Endothelial cell of umbilical vein (primary cell): Measurements from ENCODE around the gene MTARC2. TPM values are rescaled to one million over a fixed set of nuclear protein-coding genes. Genes with fewer than 3 reads are reported as not detected.

Experiments used
- BruUV-seq: library from RNA; stranded (reverse); fragments of 400-500 nt; replicated peaks from 2 replicates; lab custom pipeline; 2021; lab: Mats Ljungman, UMichigan
- CTCF ChIA-PET: fragments of 300-600, 350-600 bp; sonication (Branson Sonifier 250); formaldehyde crosslinking; loops from one replicate; lab custom pipeline; 2021; ENCODE audit warnings: antibody characterized with exemption, inconsistent platforms; lab: Charles Lee
- POLR2A ChIA-PET: fragments of 300-600, 350-600 bp; sonication (Branson Sonifier 250); formaldehyde crosslinking; loops from one replicate; lab custom pipeline; 2021; ENCODE audit warnings: antibody characterized with exemption, inconsistent platforms; lab: Charles Lee
- DNase-seq: peaks from one replicate; pipeline ENCODE4 v3.0.0-alpha.2; 2011; ENCODE audit warnings: low read depth, low spot score
- FAIRE-seq: peaks from 2 replicates; lab custom pipeline; 2011; peaks lifted over from hg19 to GRCh38; lab: Jason Lieb, UNC
- H2AFZ ChIP-seq: 2 replicates; pipeline ENCODE4 v1.6.0; 2012; ENCODE audit warnings: low read depth, low read length, control low read depth, inconsistent platforms
- H3K27ac ChIP-seq: 2 replicates; pipeline ENCODE4 v1.5.1; 2011; ENCODE audit warnings: low read depth, mild to moderate bottlenecking, control low read depth, low read length, moderate library complexity; ENCODE audit not compliant: insufficient read depth
- H3K27me3 ChIP-seq, 2 experiments: 2 replicates each; pipeline versions ENCODE4 v1.6.0 to v1.6.1; 2011; ENCODE audit warnings: low read length in 2 of 2, mixed read lengths in 1 of 2; ENCODE audit not compliant: control insufficient read depth in 2 of 2, insufficient read depth in 2 of 2
- H3K36me3 ChIP-seq, 2 experiments: 2 replicates in 1 of 2; 3 replicates in 1 of 2; pipeline ENCODE4 v1.5.1; 2011; ENCODE audit warnings: low read length in 2 of 2, mild to moderate bottlenecking in 1 of 2, moderate library complexity in 1 of 2; ENCODE audit not compliant: control insufficient read depth in 2 of 2, insufficient read depth in 2 of 2; ENCODE audit errors: extremely low read depth in 1 of 2
- H3K4me1 ChIP-seq: 3 replicates; pipeline ENCODE4 v1.5.1; 2011; ENCODE audit warnings: mild to moderate bottlenecking, low read length; ENCODE audit not compliant: control insufficient read depth, insufficient read depth; ENCODE audit errors: extremely low read depth
- H3K4me2 ChIP-seq: 2 replicates; pipeline ENCODE4 v1.6.1; 2011; ENCODE audit warnings: low read length, control low read depth, mixed read lengths; ENCODE audit not compliant: insufficient read depth
- H3K4me3 ChIP-seq, 3 experiments: fragments of 200-600 bp in 1 of 3; sonication (generic), shearing (Covaris generic) in 1 of 3; replicated peaks in 1 of 3; 2 replicates each; pipeline ENCODE4 v1.5.1; 2011 to 2016; ENCODE audit warnings: control low read depth in 3 of 3, low read length in 3 of 3, mild to moderate bottlenecking in 2 of 3, inconsistent platforms in 1 of 3, low read depth in 1 of 3, moderate library complexity in 1 of 3; ENCODE audit not compliant: insufficient read depth in 1 of 3
- H3K79me2 ChIP-seq: 2 replicates; pipeline ENCODE4 v1.6.0; 2012; ENCODE audit warnings: low read length, inconsistent platforms; ENCODE audit not compliant: control insufficient read depth, insufficient read depth
- H3K9ac ChIP-seq: replicated peaks from 2 replicates; pipeline ENCODE3; 2011; ENCODE audit warnings: low read length, control low read depth; ENCODE audit not compliant: insufficient read depth; ENCODE audit errors: extremely low read depth
- H3K9me1 ChIP-seq: replicated peaks from 3 replicates; pipeline ENCODE4 v1.6.0; 2011; ENCODE audit warnings: mild to moderate bottlenecking, low read length; ENCODE audit not compliant: control insufficient read depth, insufficient read depth; ENCODE audit errors: extremely low read depth
- H3K9me3 ChIP-seq: replicated peaks from 2 replicates; pipeline ENCODE4 v1.5.1; 2012; ENCODE audit warnings: low read length, inconsistent platforms; ENCODE audit not compliant: control insufficient read depth, insufficient read depth
- H4K20me1 ChIP-seq: replicated peaks from 2 replicates; pipeline ENCODE3; 2011; ENCODE audit warnings: mild to moderate bottlenecking, low read length; ENCODE audit not compliant: control insufficient read depth, insufficient read depth; ENCODE audit errors: extremely low read depth
- CTCF ChIP-seq, 2 donors: IDR thresholded peaks; 1 replicate in 1 of 2; 2 replicates in 1 of 2; pipeline ENCODE4 v1.5.1; 2011; ENCODE audit warnings: low read length in 2 of 2, mild to moderate bottlenecking in 2 of 2, moderate library complexity in 2 of 2, control low read depth in 1 of 2, inconsistent platforms in 1 of 2, low read depth in 1 of 2; ENCODE audit not compliant: insufficient read depth in 1 of 2; ENCODE audit errors: extremely low read depth in 1 of 2
- EZH2 ChIP-seq: IDR thresholded peaks from 2 replicates; pipeline ENCODE4 v1.6.1; 2012; ENCODE audit warnings: borderline replicate concordance, low read depth, mild to moderate bottlenecking, moderate library complexity, low read length, inconsistent platforms; ENCODE audit not compliant: severe bottlenecking
- FOS ChIP-seq: IDR thresholded peaks from 2 replicates; pipeline ENCODE4 v1.6.1; 2011; ENCODE audit warnings: mild to moderate bottlenecking, low read length, moderate library complexity, borderline replicate concordance; ENCODE audit not compliant: insufficient read depth
- GATA2 ChIP-seq: IDR thresholded peaks from 2 replicates; pipeline ENCODE4 v1.7.0; 2011; ENCODE audit warnings: low read depth, mild to moderate bottlenecking, moderate library complexity, mixed read lengths, low read length; ENCODE audit not compliant: insufficient read length, insufficient read depth
- JUN ChIP-seq: IDR thresholded peaks from 2 replicates; pipeline ENCODE4 v1.6.1; 2011; ENCODE audit warnings: borderline replicate concordance, low read depth; ENCODE audit not compliant: insufficient read length, insufficient read depth
- MAX ChIP-seq: IDR thresholded peaks from 2 replicates; pipeline ENCODE4 v1.6.1; 2011; ENCODE audit not compliant: insufficient read depth, insufficient read length
- MYC ChIP-seq: IDR thresholded peaks from one replicate; pipeline ENCODE4 v1.6.1; 2011; ENCODE audit warnings: mild to moderate bottlenecking, low read depth, low read length
- POLR2A ChIP-seq: IDR thresholded peaks from 2 replicates; pipeline ENCODE4 v1.6.1; 2012; ENCODE audit warnings: low read depth, mild to moderate bottlenecking, control low read depth, low read length
- POLR2AphosphoS5 ChIP-seq: IDR thresholded peaks from 2 replicates; pipeline ENCODE4 v1.6.1; 2012; ENCODE audit warnings: low read depth, mild to moderate bottlenecking, control low read depth, low read length, moderate library complexity; ENCODE audit not compliant: insufficient read depth
- dilution Hi-C: fragments of 300-500 bp; cut with MboI; formaldehyde crosslinking; loops from one replicate; pipeline ENCODE4 v1.15.0; 2019; ENCODE audit warnings: low sequenced_read_pairs; ENCODE audit not compliant: extremely low pct_ligation_motif_present
- intact Hi-C: fragments of 100-400 bp; cut with micrococcal nuclease; formaldehyde crosslinking; loops from one replicate; pipeline ENCODE4 v1.10.0; 2022
- polyA plus RNA-seq, 4 experiments: library from polyadenylated mRNA; depleted of rRNA in 3 of 4; stranded (reverse) in 3 of 4; unstranded in 1 of 4; fragments of >200 nt; gene quantifications; 2 replicates each; pipeline versions ENCODE4 v1.2.1 to v1.2.3, GENCODE V29; 2011 to 2012; ENCODE audit warnings: missing spikeins in 1 of 4
- total RNA-seq: library from RNA; stranded (reverse); gene quantifications from 2 replicates; pipeline ENCODE4 v1.2.3, GENCODE V29; 2021

MTARC2 gene
- total and polyA plus RNA-seq, 2 donors (not counting 3 experiments of a cell fraction or from before 2014, with no cell fraction given), result 9.8 to 14.1 TPM

GRCh38 chr1:220701974-220702373, 46.1 kb upstream of the MTARC2 start:
- Histone ChIP-seq H3K4me3 (no peak overlapping the region), H3K9me3 (no peaks in the 10 kb centered on the region), H3K79me2 (no peaks in the 10 kb centered on the region), H3K27me3 (no peaks in the 10 kb centered on the region), H3K4me1 (no peaks in the 10 kb centered on the region), H3K36me3 (peaks cover 0 to 4% of the 10 kb centered on the region in 2 experiments), H3K27ac (no peak overlapping the region), H3K9ac (no peak overlapping the region), H3K4me2 (no peak overlapping the region), H4K20me1 (no peaks in the 10 kb centered on the region), H3K9me1 (no peaks in the 10 kb centered on the region), H2AFZ (no peak overlapping the region)
- no peak for DNase-seq
- FAIRE-seq, result no peak
- TF ChIP-seq MAX, result no peak
- no peak for TF ChIP-seq POLR2AphosphoS5
- no peak for TF ChIP-seq POLR2A
- no peak for TF ChIP-seq CTCF (IDR thresholded peaks at IDR 0.05; ENCODE audit: extremely low read depth in 1 of 2, insufficient read depth in 1 of 2, low read depth in 1 of 2, low read length in 2 of 2)
- no peak for TF ChIP-seq EZH2
- no peak for TF ChIP-seq JUN
- no peak for TF ChIP-seq FOS
- no peak for TF ChIP-seq GATA2
- TF ChIP-seq MYC, result no peak
- intact Hi-C loops, result no loop called here
- dilution Hi-C loops, result no loop called here
- no TSS peak for BruUV-seq
- ChIA-PET POLR2A (no interaction called here), CTCF (interaction anchor here (1.1 to 2.2 kb wide), 3 partner anchors 10 to 75 kb away, joined by 3 to 19 read pairs (median 6); no protein-coding TSS in a partner anchor)
